ENCODE measurements around the gene CTNNA3. TPM values are rescaled to one million over a fixed set of nuclear protein-coding genes. Genes with fewer than 3 reads are reported as not detected.

The CTNNA3 gene
- total RNA-seq, 2 donors from 2014 or later = 3.2 to 7.2 TPM

- Mint-ChIP-seq H3K4me3 (no peak overlapping the region), H3K36me3 (ENCODE audit: low read depth) (no peaks in the 10 kb centered on the region), H3K27me3 (ENCODE audit: insufficient read depth) (no peaks in the 10 kb centered on the region), H3K9me3 (no peaks in the 10 kb centered on the region), H3K4me1 (no peaks in the 10 kb centered on the region), H3K27ac (no peak overlapping the region)
- Histone ChIP-seq H3K4me1 (ENCODE audit: control insufficient read depth, insufficient read depth, low read length) (no peaks in the 10 kb centered on the region), H3K27me3 (ENCODE audit: control insufficient read depth, insufficient read depth, low read length, poor library complexity, severe bottlenecking) (no peaks in the 10 kb centered on the region), H3K9me3 (ENCODE audit: control insufficient read depth, low read length) (no peaks in the 10 kb centered on the region), H3K27ac (ENCODE audit: low read depth, low read length) (no peak overlapping the region), H3K9ac (ENCODE audit: extremely low read depth, low read length, poor library complexity, severe bottlenecking) (no peak overlapping the region), H3K36me3 (ENCODE audit: control insufficient read depth, insufficient read depth, low read length) (no peaks in the 10 kb centered on the region), H3K4me3 (ENCODE audit: low read length) (no peak overlapping the region)
- no peak for DNase-seq
- TF ChIP-seq, protein P1, sequence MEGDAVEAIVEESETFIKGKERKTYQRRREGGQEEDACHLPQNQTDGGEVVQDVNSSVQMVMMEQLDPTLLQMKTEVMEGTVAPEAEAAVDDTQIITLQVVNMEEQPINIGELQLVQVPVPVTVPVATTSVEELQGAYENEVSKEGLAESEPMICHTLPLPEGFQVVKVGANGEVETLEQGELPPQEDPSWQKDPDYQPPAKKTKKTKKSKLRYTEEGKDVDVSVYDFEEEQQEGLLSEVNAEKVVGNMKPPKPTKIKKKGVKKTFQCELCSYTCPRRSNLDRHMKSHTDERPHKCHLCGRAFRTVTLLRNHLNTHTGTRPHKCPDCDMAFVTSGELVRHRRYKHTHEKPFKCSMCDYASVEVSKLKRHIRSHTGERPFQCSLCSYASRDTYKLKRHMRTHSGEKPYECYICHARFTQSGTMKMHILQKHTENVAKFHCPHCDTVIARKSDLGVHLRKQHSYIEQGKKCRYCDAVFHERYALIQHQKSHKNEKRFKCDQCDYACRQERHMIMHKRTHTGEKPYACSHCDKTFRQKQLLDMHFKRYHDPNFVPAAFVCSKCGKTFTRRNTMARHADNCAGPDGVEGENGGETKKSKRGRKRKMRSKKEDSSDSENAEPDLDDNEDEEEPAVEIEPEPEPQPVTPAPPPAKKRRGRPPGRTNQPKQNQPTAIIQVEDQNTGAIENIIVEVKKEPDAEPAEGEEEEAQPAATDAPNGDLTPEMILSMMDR (conservative IDR thresholded peaks at IDR 0.05) = no peak
Observed at GRCh38 chr10:67599597-67599996, 96.4 kb downstream of the CTNNA3 start.

DNA sequence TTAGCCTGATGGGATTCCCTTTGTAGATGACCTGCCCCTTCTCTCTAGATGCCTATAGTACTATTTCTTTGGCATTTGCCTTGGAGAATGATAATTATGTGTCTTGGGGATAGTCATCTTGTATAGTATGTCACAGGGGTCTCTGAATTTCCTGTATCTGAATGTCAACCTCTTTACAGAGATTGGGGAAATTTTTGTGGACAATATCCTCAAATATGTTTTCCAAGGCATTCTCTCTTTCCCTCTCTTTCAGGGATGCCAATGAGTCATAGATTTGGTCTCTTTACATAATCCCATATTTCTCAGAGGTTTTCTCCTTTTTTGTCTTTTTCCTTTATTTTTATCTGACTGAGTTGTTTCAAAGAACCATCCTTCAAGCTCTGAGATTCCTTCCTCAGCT, 99.4 kb downstream of the CTNNA3 start:
- no peaks in the 10 kb centered on the region for H3K27me3 ChIP-seq (ENCODE audit: control insufficient read depth, insufficient read depth, low read length, poor library complexity, severe bottlenecking)
- H3K9me3 ChIP-seq (ENCODE audit: control insufficient read depth, low read length) = no peaks in the 10 kb centered on the region
- Mint-ChIP-seq H3K9me3 (no peaks in the 10 kb centered on the region), H3K36me3 (ENCODE audit: low read depth) (no peaks in the 10 kb centered on the region), H3K4me3 (no peak overlapping the region), H3K27me3 (ENCODE audit: insufficient read depth) (no peaks in the 10 kb centered on the region), H3K4me1 (no peaks in the 10 kb centered on the region), H3K27ac (no peak overlapping the region)
- H3K27ac ChIP-seq (ENCODE audit: low read depth, low read length) = no peak overlapping the region
- H3K4me1 ChIP-seq (ENCODE audit: control insufficient read depth, insufficient read depth, low read length) = no peaks in the 10 kb centered on the region
- DNase-seq = no peak
- TF ChIP-seq, protein P1 (conservative IDR thresholded peaks at IDR 0.05) = no peak
- H3K36me3 ChIP-seq (ENCODE audit: control insufficient read depth, insufficient read depth, low read length) = no peaks in the 10 kb centered on the region
- no peak overlapping the region for H3K4me3 ChIP-seq (ENCODE audit: low read length)
- H3K9ac ChIP-seq (ENCODE audit: extremely low read depth, low read length, poor library complexity, severe bottlenecking) = no peak overlapping the region

DNA sequence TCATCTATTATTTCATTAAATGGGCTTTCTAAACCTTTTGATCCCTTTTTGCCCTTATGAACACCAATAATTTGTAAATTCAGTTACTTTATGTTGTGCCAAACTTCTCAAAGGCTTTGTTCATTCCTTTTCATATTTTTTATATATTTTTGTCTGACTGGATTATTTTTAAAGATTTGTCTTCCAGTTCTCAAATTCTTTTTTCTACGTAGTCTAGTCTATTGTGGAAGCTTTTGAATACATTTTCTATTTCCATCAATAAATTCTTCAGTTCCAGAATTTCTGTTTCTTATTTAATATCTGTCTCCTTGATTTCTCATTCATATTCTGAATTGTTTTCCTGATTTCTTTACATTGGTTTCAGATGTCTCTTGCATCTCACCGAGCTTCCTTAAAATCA, 108.2 kb downstream of the CTNNA3 start:
- H3K27ac ChIP-seq (ENCODE audit: low read depth, low read length) = no peak overlapping the region
- TF ChIP-seq, protein P1 (conservative IDR thresholded peaks at IDR 0.05) = no peak
- Mint-ChIP-seq H3K4me1 (no peaks in the 10 kb centered on the region), H3K4me3 (no peak overlapping the region), H3K27me3 (ENCODE audit: insufficient read depth) (no peaks in the 10 kb centered on the region), H3K9me3 (peaks cover 39% of the 10 kb centered on the region), H3K27ac (no peak overlapping the region), H3K36me3 (ENCODE audit: low read depth) (no peaks in the 10 kb centered on the region)
- 100% methylated on average over 2 of the region's 2 CpGs; no CpG with 5 or more reads in 1 of the 2 experiments for WGBS, 2 experiments (ENCODE audit: insufficient coverage in 1 of 2, insufficient read length in 1 of 2)
- DNase-seq = no peak
- peaks cover 20% of the 10 kb centered on the region for H3K9me3 ChIP-seq (ENCODE audit: control insufficient read depth, low read length)
- no peaks in the 10 kb centered on the region for H3K4me1 ChIP-seq (ENCODE audit: control insufficient read depth, insufficient read depth, low read length)
- no peak overlapping the region for H3K9ac ChIP-seq (ENCODE audit: extremely low read depth, low read length, poor library complexity, severe bottlenecking)
- no peak overlapping the region for H3K4me3 ChIP-seq (ENCODE audit: low read length)
- no peaks in the 10 kb centered on the region for H3K36me3 ChIP-seq (ENCODE audit: control insufficient read depth, insufficient read depth, low read length)
- H3K27me3 ChIP-seq (ENCODE audit: control insufficient read depth, insufficient read depth, low read length, poor library complexity, severe bottlenecking) = no peaks in the 10 kb centered on the region
